Measurements from ENCODE around the gene ZNF653. TPM values are rescaled to one million over a fixed set of nuclear protein-coding genes. Genes with fewer than 3 reads are reported as not detected.

The ZNF653 gene
- total RNA-seq, 2 experiments from 2014 or later, result 13.5 to 16.6 TPM

- ChIA-PET POLR2A (no interaction called here), CTCF (no interaction called here)
These were observed 24.8 kb upstream of the ZNF653 start for GRCh38 chr19:11530432-11530831.

GRCh38 chr19:11528551-11529341 lies 23.1 kb upstream of the ZNF653 start, which contains the start of gene ECSIT:
ECSIT (minus strand) TSS chr19:11529134; CDS start chr19:11519170, 9,964 bp downstream.
- ChIA-PET CTCF (interaction anchor here (0.6 to 1.5 kb wide), 4 partner anchors 8 to 81 kb away, joined by 3 to 4 read pairs (median 4); partner anchors contain the start of gene ELOF1), POLR2A (interaction anchor here (0.6 to 1.5 kb wide), 4 partner anchors 15 to 116 kb away, joined by 3 to 5 read pairs (median 4); partner anchors contain the start of gene ELOF1)

GRCh38 chr19:11519138-11519537 lies 13.5 kb upstream of the ZNF653 start:
- ChIA-PET POLR2A (no interaction called here), CTCF (interaction anchor here (1.3 kb wide), 1 partner anchor 17 kb away, joined by 4 read pairs; no protein-coding TSS in a partner anchor)

- POLR2A ChIA-PET, result interaction anchor here (0.7 to 1.3 kb wide), 2 partner anchors 15 to 162 kb away, joined by 3 to 4 read pairs; partner anchors contain the start of gene ECSIT
- CTCF ChIA-PET, result interaction anchor here (1.5 kb wide), 1 partner anchor 22 kb away, joined by 4 read pairs; no protein-coding TSS in a partner anchor
These were observed 8.3 kb upstream of the ZNF653 start for GRCh38 chr19:11513946-11514345.

GRCh38 chr19:11510444-11510843 lies 4.8 kb upstream of the ZNF653 start:
- ChIA-PET POLR2A (interaction anchor here (0.7 kb wide), 1 partner anchor 255 kb away, joined by 3 read pairs; no protein-coding TSS in a partner anchor), CTCF (interaction anchor here (1.4 kb wide), 1 partner anchor 28 kb away, joined by 3 read pairs; no protein-coding TSS in a partner anchor)

- ChIA-PET POLR2A (no interaction called here), CTCF (interaction anchor here (0.6 to 0.8 kb wide), 2 partner anchors 25 to 51 kb away, joined by 3 read pairs; no protein-coding TSS in a partner anchor)
These were observed 1.9 kb upstream of the ZNF653 start for GRCh38 chr19:11507370-11508078.

- ChIA-PET CTCF (interaction anchor here (0.7 to 0.8 kb wide), 2 partner anchors 25 to 650 kb away, joined by 3 to 5 read pairs; partner anchors contain the start of gene ZNF625), POLR2A (interaction anchor here (0.6 to 1.1 kb wide), 3 partner anchors 19 to 1148 kb away, joined by 3 to 5 read pairs (median 3); partner anchors contain the start of gene SWSAP1)
These were observed 1.3 kb upstream of the ZNF653 start for GRCh38 chr19:11506967-11507366.

- CTCF ChIA-PET, result interaction anchor here (0.7 kb wide), 1 partner anchor 650 kb away, joined by 5 read pairs; the partner anchor contains the start of gene ZNF625
- POLR2A ChIA-PET, result interaction anchor here (0.7 to 1.1 kb wide), 3 partner anchors 19 to 131 kb away, joined by 3 to 10 read pairs (median 3); partner anchors contain the start of gene SWSAP1
These were observed 489 bp upstream of the ZNF653 start for GRCh38 chr19:11506101-11506555.

- ChIA-PET CTCF (no interaction called here), POLR2A (interaction anchor here (0.6 kb wide), 1 partner anchor 129 kb away, joined by 3 read pairs; no protein-coding TSS in a partner anchor)
These were observed 571 bp downstream of the ZNF653 start for GRCh38 chr19:11505032-11505503.

GRCh38 chr19:11504502-11505031 lies 1.1 kb downstream of the ZNF653 start:
- ChIA-PET CTCF (interaction anchor here (0.7 kb wide), 1 partner anchor 22 kb away, joined by 4 read pairs; no protein-coding TSS in a partner anchor), POLR2A (no interaction called here)

GRCh38 chr19:11499890-11500420 lies 5.7 kb downstream of the ZNF653 start:
- POLR2A ChIA-PET, result no interaction called here
- CTCF ChIA-PET, result no interaction called here

GRCh38 chr19:11499220-11499726 lies 6.4 kb downstream of the ZNF653 start:
- POLR2A ChIA-PET, result no interaction called here

GRCh38 chr19:11496391-11497163 lies 9.1 kb downstream of the ZNF653 start:
- ChIA-PET POLR2A (no interaction called here), CTCF (interaction anchor here (0.6 to 1.0 kb wide), 4 partner anchors 14 to 47 kb away, joined by 3 to 5 read pairs (median 3); no protein-coding TSS in a partner anchor)

More at GRCh38 chr19:11499220-11499726, 6.4 kb downstream of the ZNF653 start:
- CTCF ChIA-PET, result no interaction called here

- ChIA-PET POLR2A (no interaction called here), CTCF (interaction anchor here (0.6 to 1.2 kb wide), 3 partner anchors 13 to 68 kb away, joined by 3 read pairs; no protein-coding TSS in a partner anchor)
These were observed 9.8 kb downstream of the ZNF653 start for GRCh38 chr19:11495885-11496284.

GRCh38 chr19:11495481-11495880 lies 10.2 kb downstream of the ZNF653 start:
- ChIA-PET POLR2A (no interaction called here), CTCF (interaction anchor here (0.7 to 1.7 kb wide), 3 partner anchors 13 to 68 kb away, joined by 3 to 4 read pairs (median 3); no protein-coding TSS in a partner anchor)

GRCh38 chr19:11494634-11495285 lies 10.9 kb downstream of the ZNF653 start:
- ChIA-PET POLR2A (no interaction called here), CTCF (interaction anchor here (1.1 to 1.7 kb wide), 3 partner anchors 9 to 69 kb away, joined by 3 to 4 read pairs (median 3); no protein-coding TSS in a partner anchor)

GRCh38 chr19:11489378-11489777 lies 16.3 kb downstream of the ZNF653 start:
- ChIA-PET CTCF (no interaction called here), POLR2A (no interaction called here)
